ENCODE data around the gene ACBD7. TPM values are rescaled to one million over a fixed set of nuclear protein-coding genes. Genes with fewer than 3 reads are reported as not detected.

Gene ACBD7
- total RNA-seq, 2 donors from 2014 or later: 0.44 to 0.98 TPM

DNA sequence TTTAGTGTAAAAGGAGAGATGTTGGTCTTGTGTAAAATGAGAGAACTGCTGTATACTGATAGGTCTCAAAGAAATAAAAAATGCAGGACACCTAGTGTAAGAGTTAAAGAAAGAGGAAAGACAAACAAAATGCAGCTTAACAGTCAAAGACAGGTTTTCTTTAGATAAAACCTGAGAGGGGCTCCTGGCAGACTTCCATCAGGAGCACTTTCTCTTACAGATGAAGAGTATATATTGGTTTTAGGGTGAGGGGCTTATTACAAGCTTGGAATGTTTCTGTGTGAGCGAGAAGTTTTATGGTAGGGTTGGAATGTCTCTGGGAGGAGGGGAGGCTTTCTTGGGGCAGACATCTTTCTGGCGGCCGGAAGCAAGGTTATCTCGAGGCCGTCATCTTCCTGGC, 16.2 kb downstream of the ACBD7 start:
- no peak overlapping the region for H3K27ac ChIP-seq
- no peak overlapping the region for H3K9ac ChIP-seq (ENCODE audit: low read depth in 2 of 2, low read length in 2 of 2)
- no peaks in the 10 kb centered on the region for H3K27me3 ChIP-seq
- no peaks in the 10 kb centered on the region for H3K9me3 ChIP-seq
- no peaks in the 10 kb centered on the region for H3K4me1 ChIP-seq
- TF ChIP-seq, protein P1, sequence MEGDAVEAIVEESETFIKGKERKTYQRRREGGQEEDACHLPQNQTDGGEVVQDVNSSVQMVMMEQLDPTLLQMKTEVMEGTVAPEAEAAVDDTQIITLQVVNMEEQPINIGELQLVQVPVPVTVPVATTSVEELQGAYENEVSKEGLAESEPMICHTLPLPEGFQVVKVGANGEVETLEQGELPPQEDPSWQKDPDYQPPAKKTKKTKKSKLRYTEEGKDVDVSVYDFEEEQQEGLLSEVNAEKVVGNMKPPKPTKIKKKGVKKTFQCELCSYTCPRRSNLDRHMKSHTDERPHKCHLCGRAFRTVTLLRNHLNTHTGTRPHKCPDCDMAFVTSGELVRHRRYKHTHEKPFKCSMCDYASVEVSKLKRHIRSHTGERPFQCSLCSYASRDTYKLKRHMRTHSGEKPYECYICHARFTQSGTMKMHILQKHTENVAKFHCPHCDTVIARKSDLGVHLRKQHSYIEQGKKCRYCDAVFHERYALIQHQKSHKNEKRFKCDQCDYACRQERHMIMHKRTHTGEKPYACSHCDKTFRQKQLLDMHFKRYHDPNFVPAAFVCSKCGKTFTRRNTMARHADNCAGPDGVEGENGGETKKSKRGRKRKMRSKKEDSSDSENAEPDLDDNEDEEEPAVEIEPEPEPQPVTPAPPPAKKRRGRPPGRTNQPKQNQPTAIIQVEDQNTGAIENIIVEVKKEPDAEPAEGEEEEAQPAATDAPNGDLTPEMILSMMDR (IDR thresholded peaks at IDR 0.05): no peak
- intact Hi-C loops (cut with DNase I): loop anchor here (10.0 kb wide), 1 partner anchor 98 kb away; no protein-coding TSS in a partner anchor
- H3K4me3 ChIP-seq: no peak overlapping the region
- DNase-seq: no peak
- H3K36me3 ChIP-seq: no peaks in the 10 kb centered on the region

DNA sequence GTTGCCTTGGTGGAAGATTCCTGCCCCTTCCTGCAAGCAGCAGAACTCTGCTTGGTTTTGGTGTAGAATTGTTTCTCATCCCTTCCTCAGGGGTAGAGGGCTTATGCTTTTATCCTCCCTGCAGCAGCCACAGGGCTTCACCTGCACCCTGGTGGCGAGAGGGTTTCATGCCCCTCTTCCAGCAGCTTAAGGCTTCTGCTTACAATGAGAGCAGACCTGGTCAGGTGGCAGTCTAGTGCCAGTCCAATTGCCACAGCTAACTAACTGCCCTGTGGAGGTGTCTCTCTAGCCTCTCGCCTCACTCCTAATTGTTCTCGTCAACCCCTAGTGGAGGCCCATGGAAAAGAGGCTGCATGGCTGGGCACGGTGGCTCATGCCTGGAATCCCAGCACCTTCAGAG, 19.3 kb downstream of the ACBD7 start:
- H3K4me3 ChIP-seq: no peak overlapping the region
- no peak overlapping the region for H3K9ac ChIP-seq (ENCODE audit: low read depth in 2 of 2, low read length in 2 of 2)
- no peaks in the 10 kb centered on the region for H3K9me3 ChIP-seq
- TF ChIP-seq, protein P1 (IDR thresholded peaks at IDR 0.05): no peak
- DNase-seq: no peak
- H3K4me1 ChIP-seq: no peaks in the 10 kb centered on the region
- no peaks in the 10 kb centered on the region for H3K36me3 ChIP-seq
- H3K27me3 ChIP-seq: no peaks in the 10 kb centered on the region
- intact Hi-C loops (cut with DNase I): no loop called here
- H3K27ac ChIP-seq: no peak overlapping the region

DNA sequence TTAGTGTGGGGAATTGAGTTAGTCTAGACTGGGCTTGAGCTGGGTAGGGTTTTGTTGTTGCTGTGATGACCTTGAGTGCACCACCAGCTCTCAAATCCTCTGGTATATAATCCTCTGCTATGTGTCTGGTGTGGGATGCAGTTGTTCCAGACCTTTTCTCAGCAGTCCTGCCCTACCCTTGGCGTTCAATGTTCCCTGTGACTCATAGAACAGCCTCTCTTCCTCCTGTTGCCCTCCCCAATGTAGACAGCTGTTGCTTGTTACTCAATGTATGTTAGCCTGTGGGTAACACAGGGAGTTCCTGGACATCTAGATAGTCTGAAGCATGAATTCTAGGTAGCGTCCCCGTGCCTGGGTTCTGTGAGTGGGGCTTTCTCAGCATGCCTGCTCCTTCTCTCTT, 19.8 kb downstream of the ACBD7 start:
- Histone ChIP-seq H3K4me1 (no peaks in the 10 kb centered on the region), H3K27ac (no peak overlapping the region), H3K9ac (ENCODE audit: low read depth in 2 of 2, low read length in 2 of 2) (no peak overlapping the region), H3K36me3 (no peaks in the 10 kb centered on the region), H3K9me3 (no peaks in the 10 kb centered on the region), H3K27me3 (no peaks in the 10 kb centered on the region), H3K4me3 (no peak overlapping the region)
- no peak for DNase-seq
- TF ChIP-seq, protein P1 (IDR thresholded peaks at IDR 0.05): no peak
- intact Hi-C loops (cut with DNase I): no loop called here

DNA sequence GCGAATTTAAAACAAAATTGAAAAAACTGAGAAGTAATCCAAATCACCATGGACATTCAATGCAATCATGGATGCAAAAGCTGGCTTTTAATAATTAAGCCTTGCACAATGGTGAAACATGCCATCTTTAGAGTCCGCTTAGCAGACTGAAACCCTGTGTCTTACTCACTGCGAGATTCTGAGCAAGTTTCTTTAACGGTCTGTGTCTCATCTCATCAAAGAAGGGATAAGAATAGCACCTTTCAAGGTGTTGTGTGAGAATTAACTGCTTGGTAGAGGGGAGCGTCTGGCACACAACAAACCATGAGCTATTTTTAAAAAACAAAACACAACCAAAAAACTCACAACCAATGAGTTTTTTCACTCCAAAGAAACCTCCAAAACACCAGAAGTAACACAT, 21.4 kb downstream of the ACBD7 start:
- Histone ChIP-seq H3K27me3 (no peaks in the 10 kb centered on the region), H3K4me1 (no peaks in the 10 kb centered on the region), H3K9ac (ENCODE audit: low read depth in 2 of 2, low read length in 2 of 2) (no peak overlapping the region), H3K9me3 (no peaks in the 10 kb centered on the region), H3K27ac (no peak overlapping the region), H3K36me3 (no peaks in the 10 kb centered on the region), H3K4me3 (no peak overlapping the region)
- intact Hi-C loops (cut with DNase I): no loop called here
- TF ChIP-seq, protein P1 (IDR thresholded peaks at IDR 0.05): no peak
- no peak for DNase-seq

DNA sequence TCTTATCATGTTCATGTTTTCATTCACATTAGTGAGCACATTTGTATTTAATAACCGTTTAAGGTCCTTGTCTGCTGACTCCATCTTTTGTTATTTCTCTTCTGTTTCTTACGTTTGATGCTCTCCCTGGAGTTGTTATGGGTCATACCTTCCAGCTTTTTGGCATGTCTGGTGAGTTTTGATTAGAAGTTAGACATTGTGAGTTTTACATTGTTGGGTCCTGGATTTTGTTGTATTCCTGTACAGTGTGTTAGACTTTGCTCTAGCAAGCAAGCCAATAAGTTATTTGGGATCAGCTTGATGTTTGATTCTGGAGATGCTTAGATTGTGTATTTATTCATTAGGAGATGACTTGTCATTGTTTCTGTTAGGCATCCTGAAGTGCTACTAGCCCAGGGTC, 27.9 kb downstream of the ACBD7 start:
- Histone ChIP-seq H3K27ac (no peak overlapping the region), H3K36me3 (no peaks in the 10 kb centered on the region), H3K27me3 (peaks cover 5% of the 10 kb centered on the region), H3K4me1 (no peaks in the 10 kb centered on the region), H3K4me3 (no peak overlapping the region), H3K9me3 (no peaks in the 10 kb centered on the region), H3K9ac (ENCODE audit: low read depth in 2 of 2, low read length in 2 of 2) (no peak overlapping the region)
- intact Hi-C loops (cut with DNase I): no loop called here
- TF ChIP-seq, protein P1 (IDR thresholded peaks at IDR 0.05): no peak
- no peak for DNase-seq

DNA sequence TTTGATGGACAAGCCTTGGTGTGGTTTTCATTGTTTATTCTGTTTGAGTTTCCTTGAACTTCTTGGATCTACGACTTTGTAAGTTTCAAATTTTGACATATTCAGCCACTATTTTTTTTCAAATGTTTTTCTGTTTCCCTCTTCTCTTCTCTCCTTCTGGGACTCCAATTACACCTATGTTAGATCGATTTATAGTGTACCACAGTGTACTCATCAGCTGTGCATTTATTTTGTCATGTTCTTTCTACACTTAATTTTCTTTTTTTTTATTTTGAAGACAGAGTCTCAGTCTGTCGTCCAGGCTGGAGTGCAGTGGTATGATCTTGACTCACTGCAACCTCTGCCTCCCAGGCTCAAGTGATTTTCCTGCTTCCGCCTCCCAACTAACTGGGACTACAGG, 28.7 kb downstream of the ACBD7 start:
- Histone ChIP-seq H3K9me3 (no peaks in the 10 kb centered on the region), H3K4me1 (no peaks in the 10 kb centered on the region), H3K36me3 (no peaks in the 10 kb centered on the region), H3K27me3 (peaks cover 5% of the 10 kb centered on the region), H3K4me3 (no peak overlapping the region), H3K27ac (no peak overlapping the region), H3K9ac (ENCODE audit: low read depth in 2 of 2, low read length in 2 of 2) (no peak overlapping the region)
- TF ChIP-seq, protein P1 (IDR thresholded peaks at IDR 0.05): no peak
- DNase-seq: no peak
- intact Hi-C loops (cut with DNase I): no loop called here

Measured in colonic mucosa (tissue), 4 donors.